ENCODE results near the gene ZFP42.
"Not testable (repeated sequence)": the region's sequence is repeated elsewhere in the genome, so short reads cannot be mapped to it uniquely, and the experiment has no call there.

ZFP42 gene

GRCh38 chr4:188018262-188018661 lies 22.7 kb downstream of the ZFP42 start:
- DNase-seq (ENCODE audit: low read depth, low spot score), result no peak
- no peak overlapping the region for H3K27ac ChIP-seq

GRCh38 chr4:188021548-188022249 lies 26.1 kb downstream of the ZFP42 start:
- peak overlapping the region; percentile 40 for H3K27ac ChIP-seq
- DNase-seq (ENCODE audit: low read depth, low spot score), result no peak

- no peak for DNase-seq (ENCODE audit: low read depth, low spot score)
Observed at GRCh38 chr4:188023682-188024081, 28.1 kb downstream of the ZFP42 start.

GRCh38 chr4:188025476-188025875 lies 29.9 kb downstream of the ZFP42 start:
- no peak overlapping the region for H3K27ac ChIP-seq
- no peak for DNase-seq (ENCODE audit: low read depth, low spot score)

More at GRCh38 chr4:188023682-188024081, 28.1 kb downstream of the ZFP42 start:
- peak overlapping the region; percentile 40 for H3K27ac ChIP-seq

GRCh38 chr4:188029114-188029513 lies 33.5 kb downstream of the ZFP42 start:
- no peak overlapping the region for H3K27ac ChIP-seq
- DNase-seq (ENCODE audit: low read depth, low spot score), result no peak

GRCh38 chr4:188030401-188030800 lies 34.8 kb downstream of the ZFP42 start:
- H3K27ac ChIP-seq, result no peak overlapping the region
- no peak for DNase-seq (ENCODE audit: low read depth, low spot score)

- no peak overlapping the region for H3K27ac ChIP-seq
- no peak for DNase-seq (ENCODE audit: low read depth, low spot score)
Observed at GRCh38 chr4:188031751-188032150, 36.2 kb downstream of the ZFP42 start.

- no peak for DNase-seq (ENCODE audit: low read depth, low spot score)
Observed at GRCh38 chr4:188032170-188032569, 36.6 kb downstream of the ZFP42 start.

GRCh38 chr4:188032583-188032982 lies 37.0 kb downstream of the ZFP42 start:
- no peak for DNase-seq (ENCODE audit: low read depth, low spot score)
- no peak overlapping the region for H3K27ac ChIP-seq

More at GRCh38 chr4:188032170-188032569, 36.6 kb downstream of the ZFP42 start:
- H3K27ac ChIP-seq, result no peak overlapping the region

- no peak overlapping the region for H3K27ac ChIP-seq
- DNase-seq (ENCODE audit: low read depth, low spot score), result no peak
Observed at GRCh38 chr4:188037003-188037713, 41.6 kb downstream of the ZFP42 start.

- no peak overlapping the region for H3K27ac ChIP-seq
- no peak for DNase-seq (ENCODE audit: low read depth, low spot score)
Observed at GRCh38 chr4:188041721-188042120, 46.1 kb downstream of the ZFP42 start.

- H3K27ac ChIP-seq, result no peak overlapping the region
- no peak for DNase-seq (ENCODE audit: low read depth, low spot score)
Observed at GRCh38 chr4:188042191-188042590, 46.6 kb downstream of the ZFP42 start.

GRCh38 chr4:188043154-188043553 lies 47.6 kb downstream of the ZFP42 start:
- H3K27ac ChIP-seq, result no peak overlapping the region
- no peak for DNase-seq (ENCODE audit: low read depth, low spot score)

GRCh38 chr4:188045461-188045860 lies 49.9 kb downstream of the ZFP42 start:
- H3K27ac ChIP-seq; DNase-seq (ENCODE audit: low read depth, low spot score): not testable (repeated sequence)

- no peak overlapping the region for H3K27ac ChIP-seq
- DNase-seq (ENCODE audit: low read depth, low spot score), result no peak
Observed at GRCh38 chr4:188046657-188047056, 51.1 kb downstream of the ZFP42 start.

GRCh38 chr4:188053302-188053701 lies 57.7 kb downstream of the ZFP42 start:
- DNase-seq (ENCODE audit: low read depth, low spot score), result no peak

More at GRCh38 chr4:188053302-188053701, 57.7 kb downstream of the ZFP42 start:
- no peak overlapping the region for H3K27ac ChIP-seq

Measured in epithelial cell of prostate (primary cell).